Testis (tissue), 2 donors: ENCODE data around the gene ZMIZ1.

Experiments used
- CTCF ChIP-seq, 3 experiments: fragments of 450-650 bp in 2 of 3; fragments of 200-600 bp in 1 of 3; sonication (generic) in 1 of 3; IDR thresholded peaks; one replicate each; pipeline ENCODE4 v1.5.1; 2016 to 2019; ENCODE audit warnings: antibody characterized with exemption in 3 of 3, mild to moderate bottlenecking in 2 of 3, moderate library complexity in 1 of 3
- POLR2A ChIP-seq: fragments of 450-650 bp; IDR thresholded peaks from one replicate; pipeline ENCODE4 v1.6.1; 2017; ENCODE audit warnings: antibody characterized with exemption, mild to moderate bottlenecking, moderate library complexity

GRCh38 chr10:79310911-79311573, 242.3 kb downstream of the ZMIZ1 start:
- no peak for TF ChIP-seq POLR2A
- TF ChIP-seq CTCF (IDR thresholded peaks at IDR 0.05): no peak
